GM21367 (cell line): ENCODE measurements around the gene NET1.

Experiments used
- ATAC-seq: cut with Tn5 transposase; IDR thresholded peaks from one replicate; pipeline ENCODE4 v1.9.1; 2021; ENCODE audit not compliant: unreplicated experiment

The NET1 gene

GRCh38 chr10:5479481-5480161 lies 67.3 kb downstream of the NET1 start:
- ATAC-seq: no peak

- no peak for ATAC-seq
Observed at GRCh38 chr10:5480162-5480941, 68.0 kb downstream of the NET1 start.

GRCh38 chr10:5481121-5481520 lies 68.8 kb downstream of the NET1 start:
- no peak for ATAC-seq

- ATAC-seq: no peak
Observed at GRCh38 chr10:5482016-5482415, 69.7 kb downstream of the NET1 start.

GRCh38 chr10:5484205-5484604 lies 71.8 kb downstream of the NET1 start:
- ATAC-seq: no peak

- ATAC-seq: no peak
Observed at GRCh38 chr10:5485290-5485689, 72.9 kb downstream of the NET1 start.

- ATAC-seq: no peak
Observed at GRCh38 chr10:5485948-5486852, 73.8 kb downstream of the NET1 start.

GRCh38 chr10:5486853-5487235 lies 74.5 kb downstream of the NET1 start:
- no peak for ATAC-seq

- ATAC-seq: no peak
Observed at GRCh38 chr10:5488272-5489161, 76.2 kb downstream of the NET1 start.

GRCh38 chr10:5490032-5490431 lies 77.7 kb downstream of the NET1 start:
- no peak for ATAC-seq

- no peak for ATAC-seq
Observed at GRCh38 chr10:5490698-5491464, 78.5 kb downstream of the NET1 start.

GRCh38 chr10:5491477-5491876 lies 79.1 kb downstream of the NET1 start:
- no peak for ATAC-seq

GRCh38 chr10:5492322-5492855 lies 80.0 kb downstream of the NET1 start:
- ATAC-seq: no peak

- no peak for ATAC-seq
Observed at GRCh38 chr10:5492929-5493576, 80.7 kb downstream of the NET1 start.

- ATAC-seq: no peak
Observed at GRCh38 chr10:5493691-5494090, 81.3 kb downstream of the NET1 start.

GRCh38 chr10:5494611-5495010 lies 82.3 kb downstream of the NET1 start:
- ATAC-seq: no peak

GRCh38 chr10:5496261-5497250 lies 84.2 kb downstream of the NET1 start:
- ATAC-seq: no peak

GRCh38 chr10:5497289-5497688 lies 84.9 kb downstream of the NET1 start:
- no peak for ATAC-seq
